ENCODE results near the gene ATP6AP1. TPM values are rescaled to one million over a fixed set of nuclear protein-coding genes. Genes with fewer than 3 reads are reported as not detected.

The ATP6AP1 gene
- total RNA-seq, 2 experiments from 2014 or later, result 25.6 to 28.6 TPM

Small RNAs within 50 kb of the gene (microRNA-seq; reads per million reads assigned to microRNA genes)
- gene MIR6858 (ENCODE audit: borderline replicate concordance), result 1.1 reads per million

Other genes starting within 250 kb of the ATP6AP1 start
- gene OPN1MW, start 246.1 kb upstream of the ATP6AP1 start, total RNA-seq, result not detected
- gene OPN1MW2, start 208.9 kb upstream of the ATP6AP1 start, total RNA-seq, result not detected
- not detected for gene OPN1MW3, start 171.1 kb upstream of the ATP6AP1 start, total RNA-seq
- gene TEX28, start 133.6 kb upstream of the ATP6AP1 start, total RNA-seq, result not detected
- gene TKTL1, start 132.9 kb upstream of the ATP6AP1 start, total RNA-seq, result under 1 TPM in 1 of 2 experiments, not detected in 1; 0.23 TPM
- 1,000 to 10,000 TPM in 1 of 2 experiments, 100 to 1,000 TPM in 1; 891 to 1,083 TPM for gene FLNA, start 54.0 kb upstream of the ATP6AP1 start, total RNA-seq
- 10 to 100 TPM; 75.9 to 89.4 TPM for gene EMD, start 49.4 kb upstream of the ATP6AP1 start, total RNA-seq
- 1,000 to 10,000 TPM; 1,286 to 2,705 TPM for gene RPL10, start 30.3 kb upstream of the ATP6AP1 start, total RNA-seq
- gene DNASE1L1, start 19.4 kb upstream of the ATP6AP1 start, total RNA-seq, result 10 to 100 TPM; 12.6 to 13.4 TPM
- gene TAFAZZIN, start 17.1 kb upstream of the ATP6AP1 start, total RNA-seq, result 10 to 100 TPM; 43.8 to 49.0 TPM
- gene GDI1, start 8.5 kb downstream of the ATP6AP1 start, total RNA-seq, result 100 to 1,000 TPM; 100 to 117 TPM
- 10 to 100 TPM; 40.9 to 50.0 TPM for gene FAM50A, start 15.5 kb downstream of the ATP6AP1 start, total RNA-seq
- 10 to 100 TPM; 23.2 to 25.3 TPM for gene PLXNA3, start 29.6 kb downstream of the ATP6AP1 start, total RNA-seq
- 10 to 100 TPM; 34.7 to 43.0 TPM for gene LAGE3, start 50.6 kb downstream of the ATP6AP1 start, total RNA-seq
- gene UBL4A, start 57.9 kb downstream of the ATP6AP1 start, total RNA-seq, result 10 to 100 TPM; 45.2 to 47.6 TPM
- 10 to 100 TPM; 10.4 to 11.3 TPM for gene SLC10A3, start 62.0 kb downstream of the ATP6AP1 start, total RNA-seq
- 10 to 100 TPM; 27.6 to 30.5 TPM for gene FAM3A, start 87.6 kb downstream of the ATP6AP1 start, total RNA-seq
- gene G6PD, start 118.2 kb downstream of the ATP6AP1 start, total RNA-seq, result 10 to 100 TPM; 63.1 to 72.5 TPM
- 10 to 100 TPM; 32.7 to 33.0 TPM for gene IKBKG, start 118.9 kb downstream of the ATP6AP1 start, total RNA-seq
- not detected for gene CTAG1A, start 156.5 kb downstream of the ATP6AP1 start, total RNA-seq
- gene CTAG1B, start 190.6 kb downstream of the ATP6AP1 start, total RNA-seq, result not detected
- gene CTAG2, start 224.9 kb downstream of the ATP6AP1 start, total RNA-seq, result not detected